ENCODE measurements around the gene DMRT3.

DNA sequence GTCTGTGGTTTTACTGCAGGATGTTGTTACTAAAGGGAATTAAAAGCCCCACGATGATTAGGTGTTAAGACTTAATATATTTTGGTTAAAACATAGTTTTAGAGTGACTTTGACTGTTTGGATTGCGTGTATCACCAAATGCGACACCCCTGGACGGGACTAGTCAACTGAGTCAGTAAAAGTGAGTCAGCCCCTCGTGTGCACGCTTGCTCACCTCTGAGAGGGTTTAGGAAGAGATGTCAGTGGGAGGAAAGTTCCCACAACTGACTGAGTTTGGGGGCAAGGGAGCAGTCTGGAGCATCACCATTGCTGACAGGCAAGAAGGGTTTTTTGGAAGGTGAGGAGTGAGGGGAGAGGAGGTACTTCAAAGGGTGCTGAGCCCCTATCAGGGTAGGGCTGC is 14.4 kb upstream of the DMRT3 start:
- TF ChIP-seq, protein P1, sequence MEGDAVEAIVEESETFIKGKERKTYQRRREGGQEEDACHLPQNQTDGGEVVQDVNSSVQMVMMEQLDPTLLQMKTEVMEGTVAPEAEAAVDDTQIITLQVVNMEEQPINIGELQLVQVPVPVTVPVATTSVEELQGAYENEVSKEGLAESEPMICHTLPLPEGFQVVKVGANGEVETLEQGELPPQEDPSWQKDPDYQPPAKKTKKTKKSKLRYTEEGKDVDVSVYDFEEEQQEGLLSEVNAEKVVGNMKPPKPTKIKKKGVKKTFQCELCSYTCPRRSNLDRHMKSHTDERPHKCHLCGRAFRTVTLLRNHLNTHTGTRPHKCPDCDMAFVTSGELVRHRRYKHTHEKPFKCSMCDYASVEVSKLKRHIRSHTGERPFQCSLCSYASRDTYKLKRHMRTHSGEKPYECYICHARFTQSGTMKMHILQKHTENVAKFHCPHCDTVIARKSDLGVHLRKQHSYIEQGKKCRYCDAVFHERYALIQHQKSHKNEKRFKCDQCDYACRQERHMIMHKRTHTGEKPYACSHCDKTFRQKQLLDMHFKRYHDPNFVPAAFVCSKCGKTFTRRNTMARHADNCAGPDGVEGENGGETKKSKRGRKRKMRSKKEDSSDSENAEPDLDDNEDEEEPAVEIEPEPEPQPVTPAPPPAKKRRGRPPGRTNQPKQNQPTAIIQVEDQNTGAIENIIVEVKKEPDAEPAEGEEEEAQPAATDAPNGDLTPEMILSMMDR (conservative IDR thresholded peaks at IDR 0.05), result no peak
- no peak for TF ChIP-seq EZH2 (IDR thresholded peaks at IDR 0.05; ENCODE audit: low read depth)
